HEK293 (cell line): ENCODE measurements around the gene FOXP1.

Experiments
- CTCF ChIA-PET: fragments of 350-600 bp; formaldehyde crosslinking; extraction: SDS; loops from one replicate; lab custom pipeline; 2021; ENCODE audit warnings: antibody characterized with exemption; lab: Yijun Ruan, JAX
- POLR2A ChIA-PET: fragments of 300-600 bp; formaldehyde crosslinking; extraction: SDS; loops from one replicate; lab custom pipeline; 2020; ENCODE audit warnings: antibody characterized with exemption, inconsistent platforms; lab: Yijun Ruan, JAX
- H3K27ac ChIP-seq: fragments of 200-500 bp; sonication (Bioruptor generic); 2 replicates; pipeline ENCODE4 v1.5.1; 2014; ENCODE audit warnings: low read depth, low read length, control low read depth, inconsistent platforms; ENCODE audit errors: extremely low read depth
- H3K36me3 ChIP-seq, 2 experiments: fragments of 200-500 bp in 1 of 2; sonication (Bioruptor generic) in 1 of 2; 1 replicate in 1 of 2; 2 replicates in 1 of 2; pipeline ENCODE4 v1.5.1; 2014 to 2017; ENCODE audit warnings: inconsistent platforms in 2 of 2, low read length in 2 of 2; ENCODE audit not compliant: control insufficient read depth in 2 of 2, insufficient read depth in 1 of 2
- H3K4me1 ChIP-seq: fragments of 200-500 bp; sonication (Bioruptor generic); 2 replicates; pipeline ENCODE4 v1.5.1; 2014; ENCODE audit warnings: mild to moderate bottlenecking, low read length, inconsistent platforms; ENCODE audit not compliant: control insufficient read depth, insufficient read depth
- H3K4me3 ChIP-seq: 2 replicates; pipeline ENCODE4 v1.5.1; 2011; ENCODE audit warnings: low read depth, mild to moderate bottlenecking, control low read depth, low read length, moderate library complexity
- H3K9me3 ChIP-seq: fragments of 200-500 bp; sonication (Bioruptor generic); 2 replicates; pipeline ENCODE4 v1.5.1; 2014; ENCODE audit warnings: low read depth, low read length, inconsistent platforms; ENCODE audit not compliant: control insufficient read depth, insufficient read depth
- GLI4 ChIP-seq: fragments of 450-650 bp; formaldehyde crosslinking; IDR thresholded peaks from 2 replicates; pipeline ENCODE4 v1.5.1; 2016; ENCODE audit warnings: missing biosample characterization, missing genetic modification characterization
- GLIS2 ChIP-seq: fragments of 450-650 bp; formaldehyde crosslinking; IDR thresholded peaks from 2 replicates; pipeline ENCODE4 v1.5.1; 2016; ENCODE audit warnings: missing biosample characterization, missing genetic modification characterization
- PRDM6 ChIP-seq: fragments of 450-650 bp; formaldehyde crosslinking; IDR thresholded peaks from 2 replicates; pipeline ENCODE4 v1.5.1; 2017; ENCODE audit warnings: missing biosample characterization, missing genetic modification characterization
- REPIN1 ChIP-seq: fragments of 450-650 bp; formaldehyde crosslinking; IDR thresholded peaks from 2 replicates; pipeline ENCODE4 v1.5.1; 2017; ENCODE audit warnings: missing biosample characterization, missing genetic modification characterization, low read depth
- SP3 ChIP-seq: fragments of 450-650 bp; formaldehyde crosslinking; IDR thresholded peaks from 2 replicates; pipeline ENCODE4 v1.5.1; 2016; ENCODE audit warnings: missing biosample characterization, missing genetic modification characterization
- YY1 ChIP-seq: fragments of 450-650 bp; formaldehyde crosslinking; IDR thresholded peaks from 2 replicates; pipeline ENCODE4 v1.5.1; 2018; ENCODE audit warnings: missing biosample characterization, missing genetic modification characterization
- ZBTB7A ChIP-seq: fragments of 450-650 bp; formaldehyde crosslinking; IDR thresholded peaks from 2 replicates; pipeline ENCODE4 v1.5.1; 2016; ENCODE audit warnings: low read depth, missing biosample characterization, missing genetic modification characterization
- ZFP3 ChIP-seq: fragments of 450-650 bp; formaldehyde crosslinking; IDR thresholded peaks from 2 replicates; pipeline ENCODE4 v1.5.1; 2016; ENCODE audit warnings: low read depth, missing biosample characterization, missing genetic modification characterization
- ZNF10 ChIP-seq: fragments of 450-650 bp; formaldehyde crosslinking; IDR thresholded peaks from 2 replicates; pipeline ENCODE4 v1.5.1; 2017; ENCODE audit warnings: missing biosample characterization, missing genetic modification characterization
- ZNF112 ChIP-seq: fragments of 450-650 bp; formaldehyde crosslinking; IDR thresholded peaks from 2 replicates; pipeline ENCODE4 v1.5.0; 2017; ENCODE audit warnings: missing biosample characterization, missing genetic modification characterization
- ZNF132 ChIP-seq: fragments of 450-650 bp; formaldehyde crosslinking; IDR thresholded peaks from 2 replicates; pipeline ENCODE4 v1.5.1; 2017; ENCODE audit warnings: missing biosample characterization, missing genetic modification characterization, borderline replicate concordance
- ZNF2 ChIP-seq: fragments of 450-650 bp; formaldehyde crosslinking; IDR thresholded peaks from 2 replicates; pipeline ENCODE4 v1.5.1; 2016; ENCODE audit warnings: missing biosample characterization, missing genetic modification characterization
- ZNF211 ChIP-seq: fragments of 450-650 bp; formaldehyde crosslinking; IDR thresholded peaks from 2 replicates; pipeline ENCODE4 v1.5.1; 2016; ENCODE audit warnings: low read depth, missing biosample characterization, missing genetic modification characterization
- ZNF239 ChIP-seq: fragments of 450-650 bp; formaldehyde crosslinking; IDR thresholded peaks from 2 replicates; pipeline ENCODE4 v1.5.1; 2016; ENCODE audit warnings: missing biosample characterization, missing genetic modification characterization
- ZNF266 ChIP-seq: fragments of 450-650 bp; formaldehyde crosslinking; IDR thresholded peaks from 2 replicates; pipeline ENCODE4 v1.5.1; 2016; ENCODE audit warnings: missing biosample characterization, missing genetic modification characterization, low read depth
- ZNF366 ChIP-seq: fragments of 450-650 bp; formaldehyde crosslinking; conservative IDR thresholded peaks from 2 replicates; pipeline ENCODE4 v1.5.1; 2016; ENCODE audit warnings: missing biosample characterization, missing genetic modification characterization
- ZNF394 ChIP-seq: fragments of 450-650 bp; formaldehyde crosslinking; IDR thresholded peaks from 2 replicates; pipeline ENCODE4 v1.5.1; 2016; ENCODE audit warnings: missing biosample characterization, missing genetic modification characterization, mild to moderate bottlenecking, moderate library complexity, borderline replicate concordance
- ZNF510 ChIP-seq: fragments of 450-650 bp; formaldehyde crosslinking; IDR thresholded peaks from 2 replicates; pipeline ENCODE4 v1.5.1; 2018; ENCODE audit warnings: mild to moderate bottlenecking, missing genetic modification characterization, missing biosample characterization; ENCODE audit not compliant: insufficient replicate concordance
- ZNF561 ChIP-seq: fragments of 450-650 bp; IDR thresholded peaks from 2 replicates; pipeline ENCODE4 v1.5.1; 2018; ENCODE audit warnings: missing biosample characterization, missing genetic modification characterization, borderline replicate concordance
- ZNF600 ChIP-seq: fragments of 450-650 bp; formaldehyde crosslinking; IDR thresholded peaks from 2 replicates; pipeline ENCODE4 v1.5.1; 2016; ENCODE audit warnings: missing biosample characterization, missing genetic modification characterization
- ZNF623 ChIP-seq: fragments of 450-650 bp; formaldehyde crosslinking; IDR thresholded peaks from 2 replicates; pipeline ENCODE4 v1.5.1; 2016; ENCODE audit warnings: missing biosample characterization, missing genetic modification characterization
- ZNF701 ChIP-seq: fragments of 450-650 bp; formaldehyde crosslinking; IDR thresholded peaks from 2 replicates; pipeline ENCODE4 v1.5.1; 2016; ENCODE audit warnings: missing biosample characterization, missing genetic modification characterization
- ZNF76 ChIP-seq: fragments of 450-650 bp; formaldehyde crosslinking; IDR thresholded peaks from 2 replicates; pipeline ENCODE4; 2016; ENCODE audit warnings: low read depth, missing biosample characterization, missing genetic modification characterization, borderline replicate concordance
- TF ChIP-seq, protein P1 (sequence below): fragments of 450-650 bp; formaldehyde crosslinking; IDR thresholded peaks from 2 replicates; pipeline ENCODE4 v1.5.1; 2016; ENCODE audit warnings: missing biosample characterization, missing genetic modification characterization
- TF ChIP-seq, protein P2 (sequence below): fragments of 450-650 bp; formaldehyde crosslinking; conservative IDR thresholded peaks from 2 replicates; pipeline ENCODE4 v1.5.1; 2016; ENCODE audit warnings: low read depth, missing biosample characterization, missing genetic modification characterization
- TF ChIP-seq, protein P3 (sequence below): fragments of 450-650 bp; formaldehyde crosslinking; IDR thresholded peaks from 2 replicates; pipeline ENCODE4 v1.5.1; 2017; ENCODE audit warnings: missing biosample characterization, missing genetic modification characterization

Gene FOXP1

DNA sequence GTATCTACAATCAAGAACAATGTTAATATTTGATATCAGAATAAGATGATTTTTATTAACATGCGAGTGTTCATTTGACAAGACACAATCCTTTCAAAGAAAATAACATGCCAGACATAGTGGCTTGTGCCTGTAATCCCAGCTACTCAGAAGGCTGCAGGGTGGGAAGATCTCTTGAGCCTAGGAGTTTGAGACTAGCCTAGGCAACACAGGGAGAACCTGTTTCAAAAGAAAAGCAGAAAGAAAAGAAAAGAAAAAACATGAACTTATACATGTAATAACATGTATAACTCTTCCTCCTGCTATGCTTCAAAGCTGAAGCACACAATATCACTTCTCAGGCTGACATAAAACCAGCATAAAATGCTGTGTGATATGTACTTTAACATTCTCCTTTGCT lies 253.7 kb downstream of the FOXP1 start:
- no peak overlapping the region for H3K4me3 ChIP-seq
- CTCF ChIA-PET: no interaction called here
- no peaks in the 10 kb centered on the region for H3K36me3 ChIP-seq
- H3K27ac ChIP-seq: no peak overlapping the region
- no peaks in the 10 kb centered on the region for H3K9me3 ChIP-seq
- TF ChIP-seq, protein P1, sequence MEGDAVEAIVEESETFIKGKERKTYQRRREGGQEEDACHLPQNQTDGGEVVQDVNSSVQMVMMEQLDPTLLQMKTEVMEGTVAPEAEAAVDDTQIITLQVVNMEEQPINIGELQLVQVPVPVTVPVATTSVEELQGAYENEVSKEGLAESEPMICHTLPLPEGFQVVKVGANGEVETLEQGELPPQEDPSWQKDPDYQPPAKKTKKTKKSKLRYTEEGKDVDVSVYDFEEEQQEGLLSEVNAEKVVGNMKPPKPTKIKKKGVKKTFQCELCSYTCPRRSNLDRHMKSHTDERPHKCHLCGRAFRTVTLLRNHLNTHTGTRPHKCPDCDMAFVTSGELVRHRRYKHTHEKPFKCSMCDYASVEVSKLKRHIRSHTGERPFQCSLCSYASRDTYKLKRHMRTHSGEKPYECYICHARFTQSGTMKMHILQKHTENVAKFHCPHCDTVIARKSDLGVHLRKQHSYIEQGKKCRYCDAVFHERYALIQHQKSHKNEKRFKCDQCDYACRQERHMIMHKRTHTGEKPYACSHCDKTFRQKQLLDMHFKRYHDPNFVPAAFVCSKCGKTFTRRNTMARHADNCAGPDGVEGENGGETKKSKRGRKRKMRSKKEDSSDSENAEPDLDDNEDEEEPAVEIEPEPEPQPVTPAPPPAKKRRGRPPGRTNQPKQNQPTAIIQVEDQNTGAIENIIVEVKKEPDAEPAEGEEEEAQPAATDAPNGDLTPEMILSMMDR (tag by site-specific recombination): no peak
- no peak for TF ChIP-seq ZNF561 (tag by site-specific recombination)
- TF ChIP-seq ZNF600: no peak
- no peak for TF ChIP-seq ZFP3 (tag by site-specific recombination)
- no peak for TF ChIP-seq ZNF366 (tag by site-specific recombination)
- TF ChIP-seq ZNF211 (tag by site-specific recombination): no peak
- no peak for TF ChIP-seq ZBTB7A (tag by site-specific recombination)
- no peak for TF ChIP-seq ZNF2 (tag by site-specific recombination)
- TF ChIP-seq YY1 (tag by site-specific recombination): no peak
- TF ChIP-seq, protein P2, sequence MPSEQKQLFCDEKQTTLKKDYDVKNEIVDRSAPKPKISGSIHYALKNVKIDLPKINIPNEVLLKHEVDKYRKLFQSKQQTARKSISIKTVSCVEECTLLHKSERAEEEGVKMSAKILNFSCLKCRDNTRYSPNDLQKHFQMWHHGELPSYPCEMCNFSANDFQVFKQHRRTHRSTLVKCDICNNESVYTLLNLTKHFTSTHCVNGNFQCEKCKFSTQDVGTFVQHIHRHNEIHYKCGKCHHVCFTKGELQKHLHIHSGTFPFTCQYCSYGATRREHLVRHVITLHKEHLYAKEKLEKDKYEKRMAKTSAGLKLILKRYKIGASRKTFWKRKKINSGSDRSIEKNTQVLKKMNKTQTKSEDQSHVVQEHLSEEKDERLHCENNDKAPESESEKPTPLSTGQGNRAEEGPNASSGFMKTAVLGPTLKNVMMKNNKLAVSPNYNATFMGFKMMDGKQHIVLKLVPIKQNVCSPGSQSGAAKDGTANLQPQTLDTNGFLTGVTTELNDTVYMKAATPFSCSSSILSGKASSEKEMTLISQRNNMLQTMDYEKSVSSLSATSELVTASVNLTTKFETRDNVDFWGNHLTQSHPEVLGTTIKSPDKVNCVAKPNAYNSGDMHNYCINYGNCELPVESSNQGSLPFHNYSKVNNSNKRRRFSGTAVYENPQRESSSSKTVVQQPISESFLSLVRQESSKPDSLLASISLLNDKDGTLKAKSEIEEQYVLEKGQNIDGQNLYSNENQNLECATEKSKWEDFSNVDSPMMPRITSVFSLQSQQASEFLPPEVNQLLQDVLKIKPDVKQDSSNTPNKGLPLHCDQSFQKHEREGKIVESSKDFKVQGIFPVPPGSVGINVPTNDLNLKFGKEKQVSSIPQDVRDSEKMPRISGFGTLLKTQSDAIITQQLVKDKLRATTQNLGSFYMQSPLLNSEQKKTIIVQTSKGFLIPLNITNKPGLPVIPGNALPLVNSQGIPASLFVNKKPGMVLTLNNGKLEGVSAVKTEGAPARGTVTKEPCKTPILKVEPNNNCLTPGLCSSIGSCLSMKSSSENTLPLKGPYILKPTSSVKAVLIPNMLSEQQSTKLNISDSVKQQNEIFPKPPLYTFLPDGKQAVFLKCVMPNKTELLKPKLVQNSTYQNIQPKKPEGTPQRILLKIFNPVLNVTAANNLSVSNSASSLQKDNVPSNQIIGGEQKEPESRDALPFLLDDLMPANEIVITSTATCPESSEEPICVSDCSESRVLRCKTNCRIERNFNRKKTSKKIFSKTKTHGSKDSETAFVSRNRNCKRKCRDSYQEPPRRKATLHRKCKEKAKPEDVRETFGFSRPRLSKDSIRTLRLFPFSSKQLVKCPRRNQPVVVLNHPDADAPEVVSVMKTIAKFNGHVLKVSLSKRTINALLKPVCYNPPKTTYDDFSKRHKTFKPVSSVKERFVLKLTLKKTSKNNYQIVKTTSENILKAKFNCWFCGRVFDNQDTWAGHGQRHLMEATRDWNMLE (tag by site-specific recombination): no peak
- no peak for TF ChIP-seq SP3 (tag by site-specific recombination)
- TF ChIP-seq, protein P3, sequence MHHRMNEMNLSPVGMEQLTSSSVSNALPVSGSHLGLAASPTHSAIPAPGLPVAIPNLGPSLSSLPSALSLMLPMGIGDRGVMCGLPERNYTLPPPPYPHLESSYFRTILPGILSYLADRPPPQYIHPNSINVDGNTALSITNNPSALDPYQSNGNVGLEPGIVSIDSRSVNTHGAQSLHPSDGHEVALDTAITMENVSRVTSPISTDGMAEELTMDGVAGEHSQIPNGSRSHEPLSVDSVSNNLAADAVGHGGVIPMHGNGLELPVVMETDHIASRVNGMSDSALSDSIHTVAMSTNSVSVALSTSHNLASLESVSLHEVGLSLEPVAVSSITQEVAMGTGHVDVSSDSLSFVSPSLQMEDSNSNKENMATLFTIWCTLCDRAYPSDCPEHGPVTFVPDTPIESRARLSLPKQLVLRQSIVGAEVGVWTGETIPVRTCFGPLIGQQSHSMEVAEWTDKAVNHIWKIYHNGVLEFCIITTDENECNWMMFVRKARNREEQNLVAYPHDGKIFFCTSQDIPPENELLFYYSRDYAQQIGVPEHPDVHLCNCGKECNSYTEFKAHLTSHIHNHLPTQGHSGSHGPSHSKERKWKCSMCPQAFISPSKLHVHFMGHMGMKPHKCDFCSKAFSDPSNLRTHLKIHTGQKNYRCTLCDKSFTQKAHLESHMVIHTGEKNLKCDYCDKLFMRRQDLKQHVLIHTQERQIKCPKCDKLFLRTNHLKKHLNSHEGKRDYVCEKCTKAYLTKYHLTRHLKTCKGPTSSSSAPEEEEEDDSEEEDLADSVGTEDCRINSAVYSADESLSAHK (tag by site-specific recombination): no peak
- TF ChIP-seq PRDM6 (tag by site-specific recombination): no peak
- no peak for TF ChIP-seq GLIS2 (tag by site-specific recombination)
- TF ChIP-seq REPIN1 (tag by site-specific recombination): no peak
- TF ChIP-seq, all 188 proteins: peak for 0
- H3K4me1 ChIP-seq: no peaks in the 10 kb centered on the region
- POLR2A ChIA-PET: no interaction called here

DNA sequence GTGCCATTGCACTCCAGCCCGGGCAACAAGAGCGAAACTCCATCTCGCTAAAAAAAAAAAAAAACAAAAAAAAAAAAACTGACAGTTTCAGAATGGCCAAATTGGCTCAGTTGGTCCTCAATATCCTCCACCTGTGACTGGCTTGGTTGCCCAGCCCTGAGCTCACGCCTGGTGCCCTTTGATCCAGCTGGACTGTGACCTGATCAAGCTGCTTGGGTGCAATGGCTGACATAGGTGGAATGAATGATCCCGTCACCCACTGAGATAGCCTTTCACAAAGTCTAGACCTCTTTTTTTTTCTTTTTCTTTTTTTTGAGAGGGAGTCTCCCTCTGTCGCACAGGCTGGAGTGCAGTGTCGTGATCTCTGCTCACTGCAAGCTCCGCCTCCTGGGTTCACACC lies 254.6 kb downstream of the FOXP1 start:
- ChIA-PET CTCF (no interaction called here), POLR2A (no interaction called here)
- Histone ChIP-seq H3K4me3 (no peak overlapping the region), H3K27ac (no peak overlapping the region), H3K36me3 (no peaks in the 10 kb centered on the region), H3K4me1 (no peaks in the 10 kb centered on the region), H3K9me3 (no peaks in the 10 kb centered on the region)
- no peak for TF ChIP-seq ZNF623 (tag by site-specific recombination)
- no peak for TF ChIP-seq ZNF701
- TF ChIP-seq ZNF239: no peak
- no peak for TF ChIP-seq ZNF76 (tag by site-specific recombination)
- TF ChIP-seq ZNF112 (tag by site-specific recombination): no peak
- TF ChIP-seq ZNF266 (tag by site-specific recombination): no peak
- TF ChIP-seq ZNF132 (tag by site-specific recombination): no peak
- TF ChIP-seq GLI4 (tag by site-specific recombination): no peak
- no peak for TF ChIP-seq ZNF10 (tag by site-specific recombination)
- TF ChIP-seq ZNF394: no peak
- TF ChIP-seq ZNF600: no peak
- TF ChIP-seq ZNF510 (tag by site-specific recombination): no peak
